CD14-positive monocyte (primary cell): ENCODE measurements around the gene TMEM126A. TPM values are rescaled to one million over a fixed set of nuclear protein-coding genes. Genes with fewer than 3 reads are reported as not detected.

Source experiments
- DNase-seq, 3 donors: peaks; one replicate each; pipeline ENCODE4 v3.0.0-alpha.2; 2011 to 2022
- H2AFZ ChIP-seq: 2 replicates; pipeline ENCODE4 v1.6.0; 2012; ENCODE audit warnings: mild to moderate bottlenecking, low read depth, low read length, inconsistent platforms; ENCODE audit not compliant: insufficient read depth, poor library complexity, severe bottlenecking
- H3K27ac ChIP-seq, 2 donors: 1 replicate in 1 of 2; 2 replicates in 1 of 2; pipeline ENCODE4 v1.5.1; 2012 to 2013; ENCODE audit warnings: low read length in 2 of 2, control low read depth in 1 of 2, inconsistent platforms in 1 of 2, low read depth in 1 of 2, mild to moderate bottlenecking in 1 of 2
- H3K27me3 ChIP-seq, 2 donors: one replicate each; pipeline versions ENCODE4 v1.6.0 to v1.6.1; 2011 to 2013; ENCODE audit warnings: low read length in 2 of 2; ENCODE audit not compliant: control insufficient read depth in 2 of 2, insufficient read depth in 2 of 2
- H3K36me3 ChIP-seq, 2 donors: replicated peaks in 1 of 2; 1 replicate in 1 of 2; 2 replicates in 1 of 2; pipeline versions ENCODE4 v1.5.1 to v1.6.1; 2012 to 2013; ENCODE audit warnings: low read length in 2 of 2, control low read depth in 1 of 2, inconsistent platforms in 1 of 2, mild to moderate bottlenecking in 1 of 2; ENCODE audit not compliant: insufficient read depth in 2 of 2, control insufficient read depth in 1 of 2
- H3K4me1 ChIP-seq, 2 donors: 1 replicate in 1 of 2; 2 replicates in 1 of 2; pipeline versions ENCODE4 v1.5.1 to v1.6.1; 2012 to 2013; ENCODE audit warnings: low read length in 2 of 2, control low read depth in 1 of 2, inconsistent platforms in 1 of 2, mild to moderate bottlenecking in 1 of 2, moderate library complexity in 1 of 2; ENCODE audit not compliant: insufficient read depth in 2 of 2, control insufficient read depth in 1 of 2
- H3K4me2 ChIP-seq: replicated peaks from 2 replicates; pipeline ENCODE3; 2012; ENCODE audit warnings: low read length, moderate library complexity, mild to moderate bottlenecking; ENCODE audit not compliant: poor library complexity, severe bottlenecking; ENCODE audit errors: extremely low read depth
- H3K4me3 ChIP-seq, 3 experiments: fragments of 200-600 bp in 1 of 3; sonication (generic) in 1 of 3; replicated peaks in 1 of 3; 1 replicate in 2 of 3; 2 replicates in 1 of 3; pipeline ENCODE4 v1.5.1; 2011 to 2013; ENCODE audit warnings: low read length in 3 of 3, mild to moderate bottlenecking in 3 of 3, control low read depth in 2 of 3, low read depth in 2 of 3, inconsistent platforms in 1 of 3, moderate library complexity in 1 of 3
- H3K79me2 ChIP-seq: 2 replicates; pipeline ENCODE4 v1.6.0; 2012; ENCODE audit warnings: mild to moderate bottlenecking, control low read depth, inconsistent platforms, low read length, moderate library complexity; ENCODE audit not compliant: insufficient read depth
- H3K9ac ChIP-seq: 2 replicates; pipeline ENCODE4 v1.6.0; 2017; ENCODE audit warnings: low read length, mild to moderate bottlenecking; ENCODE audit not compliant: insufficient read depth, poor library complexity, severe bottlenecking
- H3K9me3 ChIP-seq, 2 donors: replicated peaks in 1 of 2; 1 replicate in 1 of 2; 2 replicates in 1 of 2; pipeline versions ENCODE4 v1.5.1 to v1.6.1; 2012 to 2013; ENCODE audit warnings: low read length in 2 of 2, control low read depth in 1 of 2; ENCODE audit not compliant: control insufficient read depth in 1 of 2, insufficient read depth in 1 of 2
- H4K20me1 ChIP-seq: 2 replicates; pipeline ENCODE4 v1.6.0; 2012; ENCODE audit warnings: mild to moderate bottlenecking, low read length, control low read depth, moderate library complexity; ENCODE audit not compliant: insufficient read depth
- H3K27ac Mint-ChIP-seq, 7 donors: one replicate each; pipeline ENCODE4 v1.8.0; 2020; ENCODE audit warnings: mild to moderate bottlenecking in 7 of 7, mixed read lengths in 7 of 7, moderate library complexity in 6 of 7, inconsistent platforms in 2 of 7
- H3K27me3 Mint-ChIP-seq, 3 donors: one replicate each; pipeline ENCODE4 v1.8.0; 2021 to 2022; ENCODE audit warnings: low read depth in 3 of 3, mild to moderate bottlenecking in 3 of 3, mixed read lengths in 3 of 3, moderate library complexity in 3 of 3, inconsistent platforms in 1 of 3
- H3K36me3 Mint-ChIP-seq, 2 donors: one replicate each; pipeline ENCODE4 v1.8.0; 2020; ENCODE audit warnings: mixed read lengths in 2 of 2, inconsistent platforms in 1 of 2, mild to moderate bottlenecking in 1 of 2
- H3K4me1 Mint-ChIP-seq: one replicate; pipeline ENCODE4 v1.8.0; 2020; ENCODE audit warnings: mild to moderate bottlenecking, mixed read lengths
- H3K4me3 Mint-ChIP-seq, 2 donors: one replicate each; pipeline ENCODE4 v1.8.0; 2020; ENCODE audit warnings: mild to moderate bottlenecking in 2 of 2, mixed read lengths in 2 of 2, moderate library complexity in 1 of 2
- H3K9me3 Mint-ChIP-seq, 7 donors: one replicate each; pipeline ENCODE4 v1.8.0; 2020 to 2022; ENCODE audit warnings: mixed read lengths in 7 of 7, mild to moderate bottlenecking in 6 of 7, moderate library complexity in 6 of 7, inconsistent platforms in 2 of 7
- WGBS: methylation state at CpG from one replicate; pipeline ENCODE4 v1.1.5; 2013; ENCODE audit warnings: missing lambda C conversion rate; ENCODE audit not compliant: insufficient coverage; 5-methylcytosine and 5-hydroxymethylcytosine counted together
- intact Hi-C, 2 donors: fragments of 100-400 bp; cut with micrococcal nuclease; formaldehyde crosslinking; loops; one replicate each; pipeline versions ENCODE4 v1.15.0 to v1.15.1; 2023
- polyA plus RNA-seq, 3 donors: library from polyadenylated mRNA; depleted of rRNA in 1 of 3; unstranded in 2 of 3; stranded (reverse) in 1 of 3; fragments of 300-500 nt in 2 of 3; fragments of >200 nt in 1 of 3; fragmentation: Illumina TruSeq in 2 of 3; gene quantifications; 1 replicate in 2 of 3; 2 replicates in 1 of 3; pipeline ENCODE4 v1.2.3, GENCODE V29; 2012 to 2021
- TF ChIP-seq, protein P1 (sequence below): fragments of 200-600 bp; IDR thresholded peaks from one replicate; pipeline ENCODE4 v1.8.0; 2022; ENCODE audit warnings: antibody characterized with exemption, mild to moderate bottlenecking

TMEM126A gene
- polyA plus RNA-seq, 3 donors, result 23.9 to 71.3 (median 71.1) TPM

DNA sequence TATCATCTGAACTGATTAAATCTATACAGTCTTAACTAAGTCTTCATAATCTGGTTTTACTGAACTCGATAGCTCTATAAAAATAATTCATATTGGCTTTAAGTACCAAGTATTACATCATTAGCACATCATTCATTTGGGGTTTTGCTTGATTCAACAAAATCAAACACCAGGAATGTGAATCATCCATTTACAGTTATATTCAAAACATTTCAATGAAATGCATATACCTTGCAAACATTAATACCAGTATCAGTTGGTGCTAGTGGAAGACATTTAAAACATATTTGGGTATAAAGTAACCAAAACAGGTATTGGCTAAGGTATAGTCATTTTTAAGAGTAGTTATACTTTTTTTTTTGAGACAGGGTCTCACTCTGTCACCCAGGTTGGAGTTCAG lies 50.4 kb downstream of the TMEM126A start:
- H3K36me3 Mint-ChIP-seq, result no peaks in the 10 kb centered on the region
- DNase-seq, result no peak
- no peak overlapping the region for H3K4me3 Mint-ChIP-seq
- Histone ChIP-seq H2AFZ (no peak overlapping the region), H3K4me1 (peaks cover 9 to 13% of the 10 kb centered on the region in 2 donors), H3K9me3 (no peaks in the 10 kb centered on the region), H3K27me3 (no peaks in the 10 kb centered on the region), H4K20me1 (no peaks in the 10 kb centered on the region), H3K36me3 (no peaks in the 10 kb centered on the region), H3K27ac (no peak overlapping the region), H3K79me2 (no peaks in the 10 kb centered on the region), H3K9ac (no peak overlapping the region), H3K4me2 (no peak overlapping the region), H3K4me3 (no peak overlapping the region)
- peaks cover 16% of the 10 kb centered on the region for H3K4me1 Mint-ChIP-seq
- peaks cover 0 to 1% (median 0%) of the 10 kb centered on the region in 3 donors for H3K27me3 Mint-ChIP-seq
- intact Hi-C loops, result no loop called here
- TF ChIP-seq, protein P1, sequence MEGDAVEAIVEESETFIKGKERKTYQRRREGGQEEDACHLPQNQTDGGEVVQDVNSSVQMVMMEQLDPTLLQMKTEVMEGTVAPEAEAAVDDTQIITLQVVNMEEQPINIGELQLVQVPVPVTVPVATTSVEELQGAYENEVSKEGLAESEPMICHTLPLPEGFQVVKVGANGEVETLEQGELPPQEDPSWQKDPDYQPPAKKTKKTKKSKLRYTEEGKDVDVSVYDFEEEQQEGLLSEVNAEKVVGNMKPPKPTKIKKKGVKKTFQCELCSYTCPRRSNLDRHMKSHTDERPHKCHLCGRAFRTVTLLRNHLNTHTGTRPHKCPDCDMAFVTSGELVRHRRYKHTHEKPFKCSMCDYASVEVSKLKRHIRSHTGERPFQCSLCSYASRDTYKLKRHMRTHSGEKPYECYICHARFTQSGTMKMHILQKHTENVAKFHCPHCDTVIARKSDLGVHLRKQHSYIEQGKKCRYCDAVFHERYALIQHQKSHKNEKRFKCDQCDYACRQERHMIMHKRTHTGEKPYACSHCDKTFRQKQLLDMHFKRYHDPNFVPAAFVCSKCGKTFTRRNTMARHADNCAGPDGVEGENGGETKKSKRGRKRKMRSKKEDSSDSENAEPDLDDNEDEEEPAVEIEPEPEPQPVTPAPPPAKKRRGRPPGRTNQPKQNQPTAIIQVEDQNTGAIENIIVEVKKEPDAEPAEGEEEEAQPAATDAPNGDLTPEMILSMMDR, result no peak
- H3K27ac Mint-ChIP-seq, result no peak overlapping the region
- no CpG with 5 or more reads among the region's 1 CpG for WGBS
- H3K9me3 Mint-ChIP-seq, result peaks cover 0 to 2% (median 0%) of the 10 kb centered on the region in 7 donors

DNA sequence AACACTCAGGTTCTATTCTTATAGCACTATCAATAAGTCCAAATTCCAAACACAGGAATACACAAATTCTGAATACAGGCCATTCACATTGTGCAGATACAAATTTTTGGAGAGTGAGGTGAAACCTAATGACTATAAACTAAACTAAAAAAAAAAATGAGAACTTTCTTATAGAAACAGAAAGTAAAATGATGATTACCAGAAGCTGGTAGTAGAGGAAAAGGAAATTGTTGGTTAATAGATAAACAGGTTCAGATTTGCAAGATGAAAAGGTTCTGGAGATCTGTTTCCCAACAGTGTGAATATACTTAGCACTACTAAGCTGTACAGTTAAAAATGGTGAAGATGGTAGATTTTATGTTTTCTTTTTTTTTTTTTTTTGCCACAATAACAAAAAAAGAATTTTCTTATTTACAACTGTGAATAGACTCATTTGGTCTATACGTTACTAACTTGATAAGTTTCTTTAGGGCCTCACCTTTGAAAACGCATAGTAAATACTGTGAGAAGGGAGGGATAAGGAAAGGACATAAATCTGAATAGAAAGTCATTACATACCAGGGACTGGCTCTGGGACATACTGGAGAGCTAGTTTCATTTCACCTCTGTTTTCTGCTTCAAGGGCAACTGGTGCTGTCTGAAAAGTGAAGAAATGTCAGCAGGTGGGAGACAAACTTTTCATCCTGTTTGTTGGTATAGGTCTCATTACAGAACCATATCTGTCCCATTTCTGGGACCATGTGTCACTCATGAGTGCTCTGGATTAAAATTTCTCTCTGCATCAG lies 52.4 kb downstream of the TMEM126A start:
- Histone ChIP-seq H2AFZ (peak overlapping the region; percentile 17), H3K9me3 (no peaks in the 10 kb centered on the region), H3K4me1 (peaks cover 9 to 13% of the 10 kb centered on the region in 2 donors), H3K36me3 (no peaks in the 10 kb centered on the region), H3K79me2 (no peaks in the 10 kb centered on the region), H3K9ac (no peak overlapping the region), H3K4me2 (peak overlapping the region; percentile 10), H3K27me3 (no peaks in the 10 kb centered on the region), H4K20me1 (no peaks in the 10 kb centered on the region), H3K27ac (no peak overlapping the region), H3K4me3 (no peak overlapping the region)
- TF ChIP-seq, protein P1, result no peak
- peak overlapping the region in 1 of 2 donors; percentile 32 for H3K4me3 Mint-ChIP-seq
- H3K4me1 Mint-ChIP-seq, result peaks cover 16% of the 10 kb centered on the region
- peaks cover 0 to 1% (median 0%) of the 10 kb centered on the region in 3 donors for H3K27me3 Mint-ChIP-seq
- peaks cover 0 to 2% (median 0%) of the 10 kb centered on the region in 7 donors for H3K9me3 Mint-ChIP-seq
- no peak for DNase-seq
- intact Hi-C loops, result no loop called here
- no CpG with 5 or more reads among the region's 2 CpGs for WGBS
- no peaks in the 10 kb centered on the region for H3K36me3 Mint-ChIP-seq
- peak overlapping the region in 1 of 7 donors; percentile 2 for H3K27ac Mint-ChIP-seq
